OCI-LY1 (cell line): ENCODE measurements around the gene TMEM150C.
A peak's percentile ranks its signal among the peaks of the same experiment; 100 is the strongest.

Experiments used
- H2AFZ ChIP-seq: fragments of 200-600 bp; sonication (generic), shearing (Covaris generic); 2 replicates; pipeline ENCODE4 v1.6.0; 2014; ENCODE audit warnings: antibody characterized with exemption, mild to moderate bottlenecking, low read length
- H3F3A ChIP-seq: fragments of 200-600 bp; sonication (generic), shearing (Covaris generic); 2 replicates; pipeline ENCODE4 v1.6.0; 2014; ENCODE audit warnings: mild to moderate bottlenecking, antibody characterized with exemption, low read length, moderate library complexity; ENCODE audit not compliant: insufficient read depth
- H3K27ac ChIP-seq: fragments of 200-600 bp; sonication (generic); 2 replicates; pipeline ENCODE4 v1.5.1; 2014; ENCODE audit warnings: low read length, mixed run types, mild to moderate bottlenecking, low read depth; ENCODE audit not compliant: poor library complexity, severe bottlenecking
- H3K27me3 ChIP-seq: fragments of 200-600 bp; sonication (generic); 2 replicates; pipeline ENCODE4 v1.6.0; 2014; ENCODE audit warnings: antibody characterized with exemption, mild to moderate bottlenecking, low read length, moderate library complexity; ENCODE audit not compliant: insufficient read depth
- H3K36me3 ChIP-seq: fragments of 200-600 bp; sonication (generic); 2 replicates; pipeline ENCODE4 v1.6.1; 2014; ENCODE audit warnings: mild to moderate bottlenecking, antibody characterized with exemption, low read length, moderate library complexity, mixed read lengths; ENCODE audit not compliant: insufficient read depth
- H3K4me1 ChIP-seq: fragments of 200-600 bp; sonication (generic); 2 replicates; pipeline ENCODE4 v1.5.1; 2014; ENCODE audit warnings: mild to moderate bottlenecking, low read length, moderate library complexity; ENCODE audit not compliant: insufficient read depth, severe bottlenecking
- H3K4me2 ChIP-seq: fragments of 200-600 bp; sonication (generic), shearing (Covaris generic); 2 replicates; pipeline ENCODE4 v1.6.1; 2014; ENCODE audit warnings: low read length
- H3K4me3 ChIP-seq: fragments of 200-600 bp; sonication (generic); 2 replicates; pipeline ENCODE4 v1.5.1; 2014; ENCODE audit warnings: low read length, low read depth, mild to moderate bottlenecking, mixed read lengths; ENCODE audit not compliant: poor library complexity, severe bottlenecking
- H3K79me2 ChIP-seq: fragments of 200-600 bp; shearing (Covaris generic); 2 replicates; pipeline ENCODE4 v1.6.1; 2016; ENCODE audit warnings: mixed run types, low read length, mixed read lengths; ENCODE audit not compliant: insufficient read depth
- H3K9ac ChIP-seq: fragments of 200-600 bp; sonication (generic), shearing (Covaris generic); 2 replicates; pipeline ENCODE4 v1.6.1; 2014; ENCODE audit warnings: mild to moderate bottlenecking, low read length, mixed read lengths
- H3K9me2 ChIP-seq: fragments of 200-600 bp; sonication (generic), shearing (Covaris generic); 2 replicates; pipeline ENCODE4 v1.6.1; 2014; ENCODE audit warnings: low read depth, mild to moderate bottlenecking, low read length, mixed read lengths
- H3K9me3 ChIP-seq: fragments of 200-600 bp; shearing (Covaris generic); 2 replicates; pipeline ENCODE4 v1.6.1; 2014; ENCODE audit warnings: low read length, mixed read lengths
- H4K20me1 ChIP-seq: fragments of 200-600 bp; sonication (generic), shearing (Covaris generic); 2 replicates; pipeline ENCODE4 v1.6.0; 2016; ENCODE audit warnings: mild to moderate bottlenecking, low read length; ENCODE audit not compliant: insufficient read depth
- EZH2 ChIP-seq: fragments of 200-600 bp; sonication (generic), shearing (Covaris generic); IDR thresholded peaks from 2 replicates; pipeline ENCODE4 v1.8.0; 2017; ENCODE audit warnings: borderline replicate concordance, mixed run types, mild to moderate bottlenecking, antibody characterized with exemption, low read length, moderate library complexity, mixed read lengths
- TF ChIP-seq, protein P1 (sequence below): fragments of 200-600 bp; sonication (generic), shearing (Covaris generic); IDR thresholded peaks from 2 replicates; pipeline ENCODE4 v1.5.1; 2017; ENCODE audit warnings: mild to moderate bottlenecking, antibody characterized with exemption, low read length, moderate library complexity, mixed read lengths

TMEM150C gene

DNA sequence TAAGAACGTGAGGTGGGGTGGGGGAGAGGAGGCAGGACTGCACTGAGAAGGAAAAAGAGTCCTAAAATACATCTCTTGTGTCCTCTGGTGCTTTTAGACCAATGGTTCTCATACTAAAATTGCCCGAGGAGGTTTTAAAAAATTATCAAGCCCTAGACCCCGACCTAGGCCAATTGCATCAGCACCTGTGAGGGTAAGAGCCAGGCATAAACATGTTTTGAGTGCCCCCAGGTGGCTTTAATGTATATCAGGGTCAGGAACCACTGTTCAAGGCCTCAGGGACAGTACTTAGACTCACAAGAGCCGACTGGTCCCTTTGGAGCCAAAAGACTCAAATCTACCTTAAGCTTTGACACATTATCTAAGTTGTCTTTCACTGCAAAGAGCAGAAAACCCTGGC, 37.5 kb upstream of the TMEM150C start:
- H3K27me3 ChIP-seq: no peaks in the 10 kb centered on the region; the same call in 1 of the 2 replicates
- H3K4me2 ChIP-seq: no peak overlapping the region
- H3K27ac ChIP-seq: no peak overlapping the region
- no peaks in the 10 kb centered on the region for H3K4me1 ChIP-seq
- no peaks in the 10 kb centered on the region for H4K20me1 ChIP-seq
- H3K9me2 ChIP-seq: no peaks in the 10 kb centered on the region
- H3K4me3 ChIP-seq: no peak overlapping the region
- no peaks in the 10 kb centered on the region for H3K79me2 ChIP-seq
- H3F3A ChIP-seq: no peaks in the 10 kb centered on the region
- no peaks in the 10 kb centered on the region for H3K36me3 ChIP-seq
- H3K9ac ChIP-seq: no peak overlapping the region
- H3K9me3 ChIP-seq: no peaks in the 10 kb centered on the region
- TF ChIP-seq EZH2: no peak
- TF ChIP-seq, protein P1, sequence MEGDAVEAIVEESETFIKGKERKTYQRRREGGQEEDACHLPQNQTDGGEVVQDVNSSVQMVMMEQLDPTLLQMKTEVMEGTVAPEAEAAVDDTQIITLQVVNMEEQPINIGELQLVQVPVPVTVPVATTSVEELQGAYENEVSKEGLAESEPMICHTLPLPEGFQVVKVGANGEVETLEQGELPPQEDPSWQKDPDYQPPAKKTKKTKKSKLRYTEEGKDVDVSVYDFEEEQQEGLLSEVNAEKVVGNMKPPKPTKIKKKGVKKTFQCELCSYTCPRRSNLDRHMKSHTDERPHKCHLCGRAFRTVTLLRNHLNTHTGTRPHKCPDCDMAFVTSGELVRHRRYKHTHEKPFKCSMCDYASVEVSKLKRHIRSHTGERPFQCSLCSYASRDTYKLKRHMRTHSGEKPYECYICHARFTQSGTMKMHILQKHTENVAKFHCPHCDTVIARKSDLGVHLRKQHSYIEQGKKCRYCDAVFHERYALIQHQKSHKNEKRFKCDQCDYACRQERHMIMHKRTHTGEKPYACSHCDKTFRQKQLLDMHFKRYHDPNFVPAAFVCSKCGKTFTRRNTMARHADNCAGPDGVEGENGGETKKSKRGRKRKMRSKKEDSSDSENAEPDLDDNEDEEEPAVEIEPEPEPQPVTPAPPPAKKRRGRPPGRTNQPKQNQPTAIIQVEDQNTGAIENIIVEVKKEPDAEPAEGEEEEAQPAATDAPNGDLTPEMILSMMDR: peak; percentile 26; the same call in 1 of the 2 replicates
- no peak overlapping the region for H2AFZ ChIP-seq

DNA sequence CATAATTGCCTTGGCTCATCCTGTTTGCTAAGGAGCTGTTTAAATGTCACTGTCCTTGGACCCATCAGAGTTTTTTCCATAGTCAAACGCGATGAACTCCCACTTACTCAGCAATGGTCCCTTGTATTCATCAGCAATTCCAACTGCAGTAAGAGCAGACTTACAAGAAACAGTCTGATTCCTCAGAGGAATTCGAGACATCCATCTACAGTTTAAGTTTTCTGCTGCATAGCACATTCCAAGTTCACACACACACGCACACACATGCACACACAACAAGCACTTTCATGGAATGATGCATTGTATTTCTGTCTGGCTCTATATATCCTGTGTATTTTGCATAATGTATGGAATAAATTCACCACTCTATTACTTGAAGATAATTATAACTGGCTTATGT, 32.7 kb upstream of the TMEM150C start:
- no peak overlapping the region for H3K4me3 ChIP-seq
- H3K9me3 ChIP-seq: no peaks in the 10 kb centered on the region
- H3F3A ChIP-seq: no peaks in the 10 kb centered on the region
- no peak overlapping the region for H3K4me2 ChIP-seq
- no peak overlapping the region for H2AFZ ChIP-seq
- no peaks in the 10 kb centered on the region for H3K36me3 ChIP-seq
- no peaks in the 10 kb centered on the region for H3K79me2 ChIP-seq
- TF ChIP-seq, protein P1: no peak
- no peak for TF ChIP-seq EZH2
- no peaks in the 10 kb centered on the region for H4K20me1 ChIP-seq
- no peak overlapping the region for H3K9ac ChIP-seq
- no peak overlapping the region for H3K27ac ChIP-seq
- no peaks in the 10 kb centered on the region for H3K9me2 ChIP-seq
- no peaks in the 10 kb centered on the region for H3K4me1 ChIP-seq
- H3K27me3 ChIP-seq: no peaks in the 10 kb centered on the region; the same call in 1 of the 2 replicates

DNA sequence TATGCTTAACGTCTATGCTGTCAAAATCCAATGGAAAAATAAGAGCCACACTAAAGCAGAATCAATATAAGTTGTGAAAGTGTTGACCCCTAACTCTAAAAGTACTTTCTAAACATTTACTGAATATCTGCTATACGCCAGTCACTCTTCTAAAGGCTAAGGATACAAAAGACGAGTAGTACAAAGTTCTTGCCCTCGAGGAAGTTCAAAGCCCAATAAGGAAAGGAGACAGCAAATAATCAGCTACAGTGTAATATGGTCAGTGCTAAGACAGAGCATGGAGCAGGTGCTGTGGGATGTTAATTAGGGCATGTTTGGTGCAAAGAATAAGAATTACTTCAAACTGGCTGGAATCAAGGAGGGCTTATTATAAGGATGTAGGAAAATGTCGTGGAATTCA, 31.6 kb upstream of the TMEM150C start:
- no peaks in the 10 kb centered on the region for H3K4me1 ChIP-seq
- H4K20me1 ChIP-seq: no peaks in the 10 kb centered on the region
- no peak overlapping the region for H2AFZ ChIP-seq
- no peak overlapping the region for H3K4me2 ChIP-seq
- H3K79me2 ChIP-seq: no peaks in the 10 kb centered on the region
- no peak overlapping the region for H3K27ac ChIP-seq
- H3K36me3 ChIP-seq: no peaks in the 10 kb centered on the region
- no peaks in the 10 kb centered on the region; the same call in 1 of the 2 replicates for H3K27me3 ChIP-seq
- H3K9me2 ChIP-seq: no peaks in the 10 kb centered on the region
- H3F3A ChIP-seq: no peaks in the 10 kb centered on the region
- H3K9ac ChIP-seq: no peak overlapping the region
- no peak for TF ChIP-seq EZH2
- TF ChIP-seq, protein P1: no peak
- H3K4me3 ChIP-seq: no peak overlapping the region
- no peaks in the 10 kb centered on the region for H3K9me3 ChIP-seq
